ENCODE data around the gene LZTS2.

DNA sequence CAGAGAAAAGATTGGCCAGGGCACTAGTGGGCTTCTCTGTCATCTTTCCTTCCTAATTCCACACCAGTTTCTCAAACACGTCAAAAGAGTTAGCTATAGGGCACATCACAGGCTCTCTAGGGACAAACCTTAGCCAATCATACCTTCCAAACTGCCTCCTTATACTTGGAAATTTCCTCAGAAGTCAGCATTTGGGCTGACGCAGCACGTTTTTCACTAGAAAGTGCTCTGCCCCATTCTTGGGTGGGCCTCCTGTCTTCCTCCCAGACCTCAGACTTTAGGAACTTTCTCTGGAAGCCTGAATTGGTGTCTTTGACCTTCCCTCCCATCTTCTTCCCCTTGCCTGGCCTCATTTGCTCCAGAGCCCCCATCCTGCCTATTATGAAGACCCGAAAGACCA lies 42.5 kb downstream of the LZTS2 start:
- TF ChIP-seq CTCF (IDR thresholded peaks at IDR 0.05 in 8 of 11, conservative IDR thresholded peaks at IDR 0.05 in 3 of 11) (no peak), POLR2A (IDR thresholded peaks at IDR 0.05) (no peak)
